A673 (cell line): ENCODE results near the gene CAMSAP2. TPM values are rescaled to one million over a fixed set of nuclear protein-coding genes. Genes with fewer than 3 reads are reported as not detected.

Experiments
- BruUV-seq: library from RNA; stranded (reverse); fragments of 400-500 nt; replicated peaks from 2 replicates; lab custom pipeline; 2021; lab: Mats Ljungman, UMichigan
- CTCF ChIA-PET: fragments of 300-600 bp; sonication (Branson Sonifier 250); formaldehyde crosslinking; loops from one replicate; lab custom pipeline; 2022; ENCODE audit warnings: antibody characterized with exemption; lab: Charles Lee
- POLR2A ChIA-PET: fragments of 300-600 bp; sonication (Branson Sonifier 250); formaldehyde crosslinking; loops from one replicate; lab custom pipeline; 2022; ENCODE audit warnings: antibody characterized with exemption; ENCODE audit not compliant: low non-redundant PET; lab: Charles Lee
- DNase-seq: peaks from one replicate; pipeline ENCODE4 v3.0.0-alpha.2; 2015; ENCODE audit warnings: low spot score
- H3K27ac ChIP-seq: fragments of 200-600 bp; sonication (generic); 2 replicates; pipeline ENCODE4 v1.5.1; 2016; ENCODE audit warnings: mixed run types, low read depth, mild to moderate bottlenecking, mixed read lengths, antibody characterized with exemption, low read length; ENCODE audit not compliant: poor library complexity, severe bottlenecking
- H3K27me3 ChIP-seq: fragments of 200-600 bp; sonication (generic); replicated peaks from 2 replicates; pipeline ENCODE4 v1.6.1; 2017; ENCODE audit warnings: mixed run types, low read depth, mild to moderate bottlenecking, mixed read lengths, antibody characterized with exemption, low read length; ENCODE audit not compliant: insufficient read depth, poor library complexity
- H3K36me3 ChIP-seq: fragments of 200-600 bp; sonication (generic); 2 replicates; pipeline ENCODE4 v1.6.1; 2016; ENCODE audit warnings: mixed run types, mild to moderate bottlenecking, mixed read lengths, antibody characterized with exemption, low read length; ENCODE audit not compliant: insufficient read depth, poor library complexity, severe bottlenecking
- H3K4me1 ChIP-seq: fragments of 200-600 bp; sonication (generic); 2 replicates; pipeline ENCODE4 v1.6.1; 2017; ENCODE audit warnings: mixed run types, mild to moderate bottlenecking, mixed read lengths, antibody characterized with exemption, low read length; ENCODE audit not compliant: insufficient read depth, poor library complexity, severe bottlenecking
- H3K4me3 ChIP-seq: fragments of 200-600 bp; sonication (generic); 2 replicates; pipeline ENCODE4 v1.5.1; 2016; ENCODE audit warnings: low read depth, mixed run types, mild to moderate bottlenecking, mixed read lengths, low read length; ENCODE audit not compliant: poor library complexity, severe bottlenecking
- H3K9me3 ChIP-seq: fragments of 200-600 bp; sonication (generic); 2 replicates; pipeline ENCODE4 v1.6.1; 2016; ENCODE audit warnings: mixed run types, low read depth, mild to moderate bottlenecking, mixed read lengths, antibody characterized with exemption, low read length; ENCODE audit not compliant: poor library complexity, severe bottlenecking
- CTCF ChIP-seq: fragments of 300-800, 200-600 bp; sonication (generic); conservative IDR thresholded peaks from 2 replicates; pipeline ENCODE4 v1.5.1; 2017; ENCODE audit warnings: low read depth, mild to moderate bottlenecking, antibody characterized with exemption, low read length, moderate library complexity, mixed read lengths
- EZH2 ChIP-seq: fragments of 200-600 bp; sonication (generic); IDR thresholded peaks from 2 replicates; pipeline ENCODE4 v1.6.1; 2017; ENCODE audit warnings: borderline replicate concordance, low read depth, mild to moderate bottlenecking, mixed read lengths, antibody characterized with exemption, low read length; ENCODE audit not compliant: poor library complexity, severe bottlenecking
- intact Hi-C: fragments of 100-400 bp; cut with micrococcal nuclease; formaldehyde crosslinking; loops from one replicate; pipeline ENCODE4 v1.10.0; 2022; ENCODE audit not compliant: unreplicated experiment
- total RNA-seq: library from RNA; stranded (reverse); gene quantifications from 2 replicates; pipeline ENCODE4 v1.2.3, GENCODE V29; 2021

Gene CAMSAP2
- total RNA-seq, 1 experiment from 2014 or later = 39.4 TPM

- Histone ChIP-seq H3K4me3 (no peak overlapping the region), H3K36me3 (no peaks in the 10 kb centered on the region), H3K27me3 (peaks cover 8% of the 10 kb centered on the region), H3K9me3 (no peaks in the 10 kb centered on the region), H3K4me1 (no peaks in the 10 kb centered on the region), H3K27ac (no peak overlapping the region)
- ChIA-PET POLR2A (no interaction called here), CTCF (no interaction called here)
- DNase-seq = no peak
- BruUV-seq = no TSS peak
- intact Hi-C loops = no loop called here
- TF ChIP-seq CTCF (no peak), EZH2 (no peak)
Observed at GRCh38 chr1:200873116-200873670, 134.5 kb downstream of the CAMSAP2 start.

- Histone ChIP-seq H3K4me3 (no peak overlapping the region), H3K27ac (no peak overlapping the region), H3K36me3 (no peaks in the 10 kb centered on the region), H3K27me3 (peaks cover 8% of the 10 kb centered on the region), H3K4me1 (no peaks in the 10 kb centered on the region), H3K9me3 (no peaks in the 10 kb centered on the region)
- ChIA-PET POLR2A (no interaction called here), CTCF (no interaction called here)
- DNase-seq = no peak
- no peak for TF ChIP-seq CTCF
- TF ChIP-seq EZH2 = no peak
- intact Hi-C loops = no loop called here
- no TSS peak for BruUV-seq
Observed at GRCh38 chr1:200873671-200874397, 135.1 kb downstream of the CAMSAP2 start.

GRCh38 chr1:200874694-200875093 lies 136.0 kb downstream of the CAMSAP2 start:
- no TSS peak for BruUV-seq
- intact Hi-C loops = no loop called here
- DNase-seq = no peak
- Histone ChIP-seq H3K27me3 (peaks cover 8% of the 10 kb centered on the region), H3K4me1 (no peaks in the 10 kb centered on the region), H3K27ac (no peak overlapping the region), H3K9me3 (no peaks in the 10 kb centered on the region), H3K4me3 (no peak overlapping the region), H3K36me3 (no peaks in the 10 kb centered on the region)
- POLR2A ChIA-PET = no interaction called here
- TF ChIP-seq EZH2 (no peak), CTCF (no peak)
- CTCF ChIA-PET = interaction anchor here (0.5 kb wide), 1 partner anchor 230 kb away, joined by 4 read pairs; no protein-coding TSS in a partner anchor
